22Rv1 (cell line): ENCODE measurements around the gene CRYBG2.

ENCODE experiments used
- CTCF ChIP-seq: fragments of 450-650 bp; IDR thresholded peaks from 2 replicates; pipeline ENCODE4 v1.5.1; 2017; ENCODE audit warnings: mild to moderate bottlenecking
- ZFX ChIP-seq: fragments of 450-650 bp; IDR thresholded peaks from 2 replicates; pipeline ENCODE4 v1.6.1; 2017; ENCODE audit warnings: antibody characterized with exemption, borderline replicate concordance

- TF ChIP-seq CTCF: no peak
- TF ChIP-seq ZFX: no peak
These were observed 76.7 kb downstream of the CRYBG2 start for GRCh38 chr1:26277261-26277661.
